Esophagus muscularis mucosa (tissue), 3 donors: ENCODE results near the gene ITGA8.

Source experiments
- CTCF ChIP-seq, 3 experiments: fragments of 200-600 bp in 2 of 3; fragments of 450-650 bp in 1 of 3; sonication (generic) in 2 of 3; IDR thresholded peaks; one replicate each; pipeline ENCODE4 v1.5.1; 2017 to 2019; ENCODE audit warnings: antibody characterized with exemption in 3 of 3, mild to moderate bottlenecking in 2 of 3, moderate library complexity in 1 of 3
- EP300 ChIP-seq: sonication (generic); formaldehyde crosslinking; IDR thresholded peaks from one replicate; pipeline ENCODE4 v1.6.1; 2017; ENCODE audit warnings: antibody characterized with exemption

GRCh38 chr10:15700078-15700674 lies 19.5 kb downstream of the ITGA8 start:
- TF ChIP-seq CTCF (IDR thresholded peaks at IDR 0.05) (no peak), EP300 (no peak)
